Neural crest cell (in vitro differentiated cells): ENCODE measurements around the gene WNT5A. TPM values are rescaled to one million over a fixed set of nuclear protein-coding genes. Genes with fewer than 3 reads are reported as not detected.

Experiments
- DNase-seq: peaks from one replicate; pipeline ENCODE4 v3.0.0; 2021; ENCODE audit warnings: low read depth, mixed read lengths, low spot score
- H3K27ac Mint-ChIP-seq: one replicate; pipeline ENCODE4 v1.8.0; 2021; ENCODE audit warnings: mild to moderate bottlenecking, mixed read lengths; ENCODE audit not compliant: unreplicated experiment
- H3K27me3 Mint-ChIP-seq: 2 replicates; pipeline ENCODE4 v1.8.0; 2021; ENCODE audit warnings: low read depth, mild to moderate bottlenecking, mixed read lengths
- H3K36me3 Mint-ChIP-seq: 2 replicates; pipeline ENCODE4 v1.8.0; 2021; ENCODE audit warnings: low read depth, mild to moderate bottlenecking, mixed read lengths
- H3K4me1 Mint-ChIP-seq: 2 replicates; pipeline ENCODE4 v1.8.0; 2021; ENCODE audit warnings: mixed read lengths
- H3K4me3 Mint-ChIP-seq: one replicate; pipeline ENCODE4 v1.8.0; 2021; ENCODE audit warnings: mild to moderate bottlenecking, mixed read lengths
- H3K9me3 Mint-ChIP-seq: 2 replicates; pipeline ENCODE4 v1.8.0; 2021; ENCODE audit warnings: mixed read lengths
- long read RNA-seq: library from polyadenylated mRNA; unstranded; transcript quantifications from one replicate; pipeline ENCODE4 v2.0.0, GENCODE V29; 2020
- total RNA-seq: library from RNA; stranded (reverse); gene quantifications from 2 replicates; pipeline ENCODE4 v1.2.1, GENCODE V29; 2021
- TF ChIP-seq, protein P1 (sequence below): fragments of 200-600 bp; sonication (generic); conservative IDR thresholded peaks from 2 replicates; pipeline ENCODE4 v1.5.0; 2021; ENCODE audit warnings: antibody characterized with exemption, mild to moderate bottlenecking

Gene WNT5A
- 14.4 and 14.7 TPM in 2 replicates for total RNA-seq
- long read RNA-seq, full-length matches to known transcripts: 1 of 2 reads
- long read RNA-seq, partial matches to known transcripts: 0 of 2 reads
- long read RNA-seq, other reads (novel, unspliced or antisense): 1 of 2 reads

DNA sequence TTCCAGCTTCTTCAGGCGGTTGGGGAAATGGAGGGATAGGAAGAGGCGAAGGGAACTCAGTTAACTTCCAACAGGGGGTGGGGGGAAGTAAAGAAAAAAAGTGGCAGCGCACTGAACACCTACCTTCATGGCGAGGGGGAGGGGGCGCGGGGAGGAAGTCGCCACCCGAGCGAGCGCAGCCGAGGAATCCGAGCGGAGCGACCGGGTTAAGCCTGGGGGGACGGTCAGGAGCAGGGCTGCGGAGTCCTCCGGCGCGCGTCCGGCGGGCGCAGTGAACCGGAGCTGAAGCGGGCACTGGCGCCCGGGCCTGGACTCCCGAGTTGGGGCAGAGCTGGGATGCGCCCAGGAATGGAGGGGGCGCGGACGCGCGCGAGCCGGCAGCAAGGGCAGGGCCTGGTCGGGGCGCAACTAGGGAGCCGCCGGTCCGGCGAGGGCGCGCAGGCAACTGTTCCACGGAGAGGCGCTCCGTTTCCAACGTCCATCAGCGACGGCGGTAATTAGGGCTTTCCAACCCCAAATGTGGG, at the start of gene WNT5A:
WNT5A (minus strand) TSS at position 450 of the 524 bp plus-strand sequence; CDS start at position 129, 321 bp downstream.
- H3K9me3 Mint-ChIP-seq: no peaks in the 10 kb centered on the region
- TF ChIP-seq, protein P1, sequence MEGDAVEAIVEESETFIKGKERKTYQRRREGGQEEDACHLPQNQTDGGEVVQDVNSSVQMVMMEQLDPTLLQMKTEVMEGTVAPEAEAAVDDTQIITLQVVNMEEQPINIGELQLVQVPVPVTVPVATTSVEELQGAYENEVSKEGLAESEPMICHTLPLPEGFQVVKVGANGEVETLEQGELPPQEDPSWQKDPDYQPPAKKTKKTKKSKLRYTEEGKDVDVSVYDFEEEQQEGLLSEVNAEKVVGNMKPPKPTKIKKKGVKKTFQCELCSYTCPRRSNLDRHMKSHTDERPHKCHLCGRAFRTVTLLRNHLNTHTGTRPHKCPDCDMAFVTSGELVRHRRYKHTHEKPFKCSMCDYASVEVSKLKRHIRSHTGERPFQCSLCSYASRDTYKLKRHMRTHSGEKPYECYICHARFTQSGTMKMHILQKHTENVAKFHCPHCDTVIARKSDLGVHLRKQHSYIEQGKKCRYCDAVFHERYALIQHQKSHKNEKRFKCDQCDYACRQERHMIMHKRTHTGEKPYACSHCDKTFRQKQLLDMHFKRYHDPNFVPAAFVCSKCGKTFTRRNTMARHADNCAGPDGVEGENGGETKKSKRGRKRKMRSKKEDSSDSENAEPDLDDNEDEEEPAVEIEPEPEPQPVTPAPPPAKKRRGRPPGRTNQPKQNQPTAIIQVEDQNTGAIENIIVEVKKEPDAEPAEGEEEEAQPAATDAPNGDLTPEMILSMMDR: no peak
- H3K4me1 Mint-ChIP-seq: peaks cover 62% of the 10 kb centered on the region
- H3K27ac Mint-ChIP-seq: peak within 1 kb of the TSS; percentile 2
- peaks cover 3% of the 10 kb centered on the region for H3K36me3 Mint-ChIP-seq
- H3K4me3 Mint-ChIP-seq: peak within 1 kb of the TSS; percentile 93
- H3K27me3 Mint-ChIP-seq: peaks cover 97% of the 10 kb centered on the region
- peak; percentile 40 for DNase-seq

DNA sequence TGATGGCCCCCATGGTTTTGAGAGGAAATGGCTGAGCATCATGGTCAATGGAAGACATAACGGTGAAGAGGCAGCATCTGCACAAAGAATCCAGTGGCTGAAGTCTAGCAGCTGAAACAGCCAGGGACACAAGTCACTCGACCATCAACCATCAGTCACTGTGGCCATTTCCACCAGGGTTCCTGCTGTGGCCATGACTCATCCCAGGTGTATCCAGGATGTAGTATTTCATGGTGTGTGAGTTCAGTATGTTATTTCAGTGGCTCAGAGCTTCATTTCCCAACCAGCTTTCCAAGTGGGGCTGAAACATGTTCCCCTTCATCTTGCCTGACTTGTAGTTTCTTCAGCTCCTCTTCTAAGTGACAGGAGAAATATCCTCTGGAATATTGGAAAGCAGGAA, 47.8 kb upstream of the WNT5A start:
- no peak overlapping the region for H3K27ac Mint-ChIP-seq
- H3K4me1 Mint-ChIP-seq: peaks cover 43% of the 10 kb centered on the region
- no peaks in the 10 kb centered on the region for H3K36me3 Mint-ChIP-seq
- DNase-seq: no peak
- H3K4me3 Mint-ChIP-seq: no peak overlapping the region
- H3K27me3 Mint-ChIP-seq: peaks cover 4% of the 10 kb centered on the region
- TF ChIP-seq, protein P1: no peak
- no peaks in the 10 kb centered on the region for H3K9me3 Mint-ChIP-seq

GRCh38 chr3:55532806-55533205, 45.7 kb upstream of the WNT5A start:
- Mint-ChIP-seq H3K9me3 (no peaks in the 10 kb centered on the region), H3K27me3 (peaks cover 4% of the 10 kb centered on the region), H3K4me3 (no peak overlapping the region), H3K4me1 (peaks cover 30% of the 10 kb centered on the region), H3K27ac (peak overlapping the region; percentile 20), H3K36me3 (no peaks in the 10 kb centered on the region)
- no peak for DNase-seq
- TF ChIP-seq, protein P1: no peak

GRCh38 chr3:55531321-55531720, 44.2 kb upstream of the WNT5A start:
- peaks cover 17% of the 10 kb centered on the region for H3K4me1 Mint-ChIP-seq
- H3K4me3 Mint-ChIP-seq: no peak overlapping the region
- no peaks in the 10 kb centered on the region for H3K9me3 Mint-ChIP-seq
- TF ChIP-seq, protein P1: no peak
- H3K27ac Mint-ChIP-seq: no peak overlapping the region
- no peaks in the 10 kb centered on the region for H3K36me3 Mint-ChIP-seq
- DNase-seq: no peak
- H3K27me3 Mint-ChIP-seq: peaks cover 2% of the 10 kb centered on the region

GRCh38 chr3:55527361-55527760, 40.3 kb upstream of the WNT5A start:
- peaks cover 3% of the 10 kb centered on the region for H3K9me3 Mint-ChIP-seq
- no peak overlapping the region for H3K27ac Mint-ChIP-seq
- TF ChIP-seq, protein P1: no peak
- DNase-seq: no peak
- no peaks in the 10 kb centered on the region for H3K36me3 Mint-ChIP-seq
- H3K4me1 Mint-ChIP-seq: peaks cover 21% of the 10 kb centered on the region
- no peaks in the 10 kb centered on the region for H3K27me3 Mint-ChIP-seq
- no peak overlapping the region for H3K4me3 Mint-ChIP-seq
